ENCODE results near the gene METTL16. TPM values are rescaled to one million over a fixed set of nuclear protein-coding genes. Genes with fewer than 3 reads are reported as not detected.
A peak's percentile ranks its signal among the peaks of the same experiment; 100 is the strongest.
"Not testable (repeated sequence)": the region's sequence is repeated elsewhere in the genome, so short reads cannot be mapped to it uniquely, and the experiment has no call there.

Gene METTL16
- 18.0 TPM for total RNA-seq

DNA sequence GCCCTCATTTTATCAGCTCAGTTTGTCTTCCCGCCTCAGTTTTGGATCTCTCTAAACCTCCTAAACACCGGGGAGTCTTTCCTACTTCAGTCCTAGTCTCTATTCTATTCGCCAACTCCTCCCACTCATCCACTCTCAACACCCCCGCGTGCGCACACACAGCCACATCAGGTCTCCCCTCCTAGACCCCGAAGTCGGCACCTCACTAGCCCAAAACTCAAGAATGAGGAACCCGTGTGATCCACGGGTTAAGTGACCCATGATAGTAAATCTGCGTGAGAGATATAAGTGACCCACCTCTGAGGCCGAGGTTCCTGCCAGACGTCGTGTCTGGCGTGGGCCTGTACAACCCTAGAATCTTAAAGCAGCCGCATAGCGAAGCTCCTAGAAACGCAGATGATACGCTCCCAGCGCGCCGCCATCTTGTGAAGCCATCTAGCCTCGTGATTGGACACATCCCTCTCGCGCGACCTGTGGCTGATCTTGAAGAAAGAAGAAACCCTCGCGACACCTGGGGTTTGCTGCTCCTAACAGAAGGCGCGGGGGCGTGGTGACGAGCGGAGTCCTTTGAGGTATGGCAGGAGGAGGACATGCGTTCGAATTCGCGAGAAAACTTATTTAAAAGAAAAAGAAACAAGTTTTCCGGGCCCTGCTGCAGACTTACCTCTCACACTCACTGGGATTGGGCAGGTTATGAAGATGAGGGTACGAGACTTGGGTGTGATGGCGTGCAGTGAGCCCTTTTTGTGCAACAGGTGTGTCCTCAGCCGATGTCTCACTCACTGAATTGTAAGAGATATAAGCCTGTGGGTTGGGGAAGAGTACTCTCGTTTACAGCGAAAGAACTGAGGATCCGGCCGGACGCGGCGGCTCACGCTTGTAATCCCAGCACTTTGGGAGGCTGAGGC is at the start of gene METTL16:
METTL16 (minus strand) TSS at position 427 of the 908 bp plus-strand sequence. CDS start 9,557 bp downstream, outside the sequence.
- DNase-seq = peak; percentile 98

- DNase-seq = no peak
Measured at GRCh38 chr17:2560658-2561057, 49.0 kb upstream of the METTL16 start.

- DNase-seq = no peak
Measured at GRCh38 chr17:2551928-2552327, 40.2 kb upstream of the METTL16 start.

DNA sequence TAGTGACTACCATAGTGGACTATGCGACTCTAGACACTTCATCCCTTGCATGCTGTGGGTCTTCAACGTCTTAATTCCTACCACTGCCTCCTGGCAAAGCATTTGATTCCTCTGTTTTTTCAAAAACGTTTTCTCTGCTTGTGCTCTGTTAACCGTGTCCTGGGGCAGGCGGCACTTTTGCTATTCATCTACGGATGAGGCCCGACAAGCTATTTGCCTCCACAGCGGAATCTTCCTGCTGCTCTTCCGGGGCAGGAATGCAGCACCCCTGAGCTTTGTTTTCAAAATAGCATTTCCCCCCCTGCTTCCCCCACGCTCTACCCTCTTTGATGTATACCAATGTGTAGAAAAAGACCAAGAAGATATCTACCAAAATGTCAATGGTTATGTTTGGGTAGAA is 39.8 kb upstream of the METTL16 start:
- DNase-seq = no peak

GRCh38 chr17:2549392-2550211 is 37.9 kb upstream of the METTL16 start:
- no peak for DNase-seq

GRCh38 chr17:2548026-2548425 is 36.3 kb upstream of the METTL16 start:
- not testable (repeated sequence) for DNase-seq

DNA sequence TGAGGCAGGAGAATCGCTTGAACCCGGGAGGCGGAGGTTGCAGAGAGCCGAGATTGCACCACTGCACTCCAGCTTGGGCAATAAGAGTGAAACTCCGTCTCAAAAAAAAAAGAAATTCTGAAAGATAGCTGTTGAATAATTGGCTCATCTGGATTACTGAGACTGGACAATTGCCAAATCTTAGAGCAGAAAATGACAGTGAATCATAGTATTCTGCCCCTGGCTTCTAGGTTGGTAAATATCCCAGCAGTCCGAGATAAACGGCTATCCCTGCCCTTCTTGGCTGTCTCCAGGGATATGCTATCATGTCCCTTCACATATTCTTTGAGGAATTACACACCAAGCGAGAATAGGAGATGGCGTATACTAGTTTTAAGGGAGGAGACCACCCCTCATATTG is 35.5 kb upstream of the METTL16 start:
- DNase-seq = no peak

GRCh38 chr17:2545393-2545792 is 33.7 kb upstream of the METTL16 start:
- no peak for DNase-seq

- DNase-seq = no peak
Measured at GRCh38 chr17:2542456-2542855, 30.8 kb upstream of the METTL16 start.

GRCh38 chr17:2542056-2542455 is 30.4 kb upstream of the METTL16 start:
- DNase-seq = no peak

GRCh38 chr17:2537579-2537978 is 25.9 kb upstream of the METTL16 start:
- DNase-seq = not testable (repeated sequence)

DNA sequence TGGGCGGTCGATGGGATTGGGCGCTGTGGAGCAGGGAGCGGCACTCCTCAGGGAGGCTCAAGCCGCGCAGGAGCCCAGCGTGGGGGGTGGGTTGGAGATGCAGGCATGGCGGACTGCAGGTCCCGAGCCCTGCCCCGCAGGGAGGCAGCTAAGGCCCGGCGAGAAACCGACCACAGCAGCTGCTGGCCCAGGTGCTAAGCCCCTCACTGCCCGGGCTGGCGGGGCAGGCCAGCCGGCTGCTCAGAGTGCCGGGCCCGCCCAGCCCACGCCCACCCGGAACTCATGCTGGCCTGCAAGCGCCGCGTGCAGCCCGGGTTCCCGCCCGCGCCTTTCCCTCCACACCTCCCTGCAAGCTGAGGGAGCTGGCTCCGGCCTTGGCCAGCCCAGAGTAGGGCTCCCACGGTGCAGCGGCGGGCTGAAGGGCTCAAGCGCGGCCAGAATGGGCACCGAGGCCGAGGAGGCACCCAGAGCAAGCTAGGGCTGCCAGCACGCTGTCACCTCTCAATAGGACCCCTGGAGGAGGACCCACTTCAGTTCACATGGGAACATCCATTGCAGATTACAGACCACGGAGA is 20.5 kb upstream of the METTL16 start:
- no peak for DNase-seq

DNA sequence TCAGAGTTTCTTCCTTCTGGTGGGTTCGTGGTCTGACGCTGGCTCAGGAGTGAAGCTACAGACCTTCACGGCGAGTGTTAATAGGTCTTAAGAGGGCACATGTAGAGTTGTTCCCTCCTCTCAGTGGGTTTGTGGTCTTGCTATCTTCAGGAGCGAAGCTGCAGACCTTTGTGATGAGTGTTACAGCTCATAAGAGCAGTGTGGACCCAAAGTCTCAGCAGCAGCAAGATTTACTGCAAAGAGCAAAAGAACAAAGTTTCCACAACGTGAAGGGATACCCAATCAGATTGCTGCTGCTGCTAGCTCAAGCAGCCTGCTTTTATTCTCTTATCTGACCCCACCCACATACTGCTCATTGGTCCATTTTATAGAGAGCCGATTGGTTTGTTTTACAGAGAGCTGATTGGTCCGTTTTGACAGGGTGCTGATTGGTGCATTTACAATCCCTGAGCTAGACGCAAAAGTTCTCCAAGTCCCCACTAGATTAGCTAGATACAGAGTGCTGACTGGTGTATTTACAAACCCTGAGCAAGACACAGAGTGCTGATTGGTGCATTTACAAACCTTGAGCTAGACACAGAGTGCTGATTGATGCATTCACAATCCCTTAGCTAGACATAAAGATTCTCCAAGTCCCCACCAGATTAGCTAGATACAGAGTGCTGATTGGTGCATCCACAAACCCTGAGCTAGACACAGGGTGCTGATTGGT is 19.7 kb upstream of the METTL16 start:
- not testable (repeated sequence) for DNase-seq

- not testable (repeated sequence) for DNase-seq
Measured at GRCh38 chr17:2521775-2522410, 10.2 kb upstream of the METTL16 start.

DNA sequence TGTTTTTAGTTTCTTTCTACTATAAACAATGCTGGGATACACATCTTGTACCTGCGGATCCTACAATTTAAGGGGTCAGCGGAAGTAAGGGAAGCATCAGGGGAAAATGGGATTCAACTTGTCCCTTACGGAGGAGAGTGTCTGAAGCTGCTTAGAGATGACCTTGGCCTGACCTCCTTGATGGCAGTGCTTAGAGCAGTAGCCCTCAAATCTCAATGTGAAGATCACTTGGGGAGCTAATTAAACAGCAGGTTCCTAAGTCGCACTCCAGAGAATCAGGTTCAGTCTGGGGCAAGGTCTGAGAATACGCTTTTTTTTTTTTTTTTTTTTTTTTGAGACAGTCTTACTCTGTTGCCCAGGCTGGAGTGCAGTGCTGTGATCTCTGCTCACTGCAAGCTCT is 9.6 kb upstream of the METTL16 start:
- no peak for DNase-seq

DNA sequence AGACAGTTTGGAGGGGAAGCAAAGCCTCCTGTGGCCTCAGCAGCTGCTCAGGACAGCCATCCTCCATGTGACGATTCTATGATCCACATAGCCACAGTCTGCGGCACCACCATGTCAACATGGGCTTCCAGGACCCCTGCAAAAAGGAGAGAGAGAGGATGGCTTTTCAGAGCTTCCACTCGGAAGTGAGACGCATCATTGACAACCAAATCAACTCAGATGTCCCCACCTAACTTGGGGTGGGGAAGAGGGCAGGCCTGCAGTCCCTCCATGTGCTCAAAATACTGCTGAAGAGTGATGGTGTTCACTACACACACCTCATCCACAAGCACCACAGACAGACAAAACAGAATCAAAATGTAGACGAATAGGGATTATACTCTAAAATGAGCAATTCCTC is 5.9 kb upstream of the METTL16 start:
- no peak for DNase-seq

- no peak for DNase-seq
Measured at GRCh38 chr17:2511138-2511461, 588 bp downstream of the METTL16 start.

GRCh38 chr17:2510559-2510958 is 1.1 kb downstream of the METTL16 start:
- DNase-seq = no peak

- DNase-seq = no peak
Measured at GRCh38 chr17:2508035-2508434, 3.7 kb downstream of the METTL16 start.

DNA sequence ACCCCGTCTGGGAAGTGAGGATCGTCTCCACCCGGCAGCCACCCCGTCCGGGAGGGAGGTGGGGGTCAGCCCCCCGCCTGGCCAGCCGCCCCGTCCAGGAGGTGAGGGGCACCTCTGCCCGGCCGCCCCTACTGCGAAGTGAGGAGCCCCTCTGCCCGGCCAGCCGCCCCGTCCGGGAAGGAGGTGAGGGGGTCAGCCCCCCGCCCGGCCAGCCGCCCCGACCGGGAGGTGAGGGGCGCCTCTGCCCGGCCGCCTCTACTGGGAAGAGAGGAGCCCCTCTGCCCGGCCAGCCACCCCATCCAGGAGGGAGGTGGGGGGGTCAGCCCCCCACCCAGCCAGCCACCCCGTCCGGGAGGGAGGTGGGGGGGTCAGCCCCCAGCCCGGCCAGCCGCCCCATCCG is 4.7 kb downstream of the METTL16 start:
- not testable (repeated sequence) for DNase-seq

GRCh38 chr17:2503627-2504026 is 8.1 kb downstream of the METTL16 start:
- DNase-seq = no peak
